NCI-H2171 (cell line): ENCODE measurements around the gene GFPT2.
A peak's percentile ranks its signal among the peaks of the same experiment; 100 is the strongest.

Experiments used
- DNase-seq: peaks from one replicate; lab custom pipeline; 2025; lab: John Stamatoyannopoulos, UW

Gene GFPT2

DNA sequence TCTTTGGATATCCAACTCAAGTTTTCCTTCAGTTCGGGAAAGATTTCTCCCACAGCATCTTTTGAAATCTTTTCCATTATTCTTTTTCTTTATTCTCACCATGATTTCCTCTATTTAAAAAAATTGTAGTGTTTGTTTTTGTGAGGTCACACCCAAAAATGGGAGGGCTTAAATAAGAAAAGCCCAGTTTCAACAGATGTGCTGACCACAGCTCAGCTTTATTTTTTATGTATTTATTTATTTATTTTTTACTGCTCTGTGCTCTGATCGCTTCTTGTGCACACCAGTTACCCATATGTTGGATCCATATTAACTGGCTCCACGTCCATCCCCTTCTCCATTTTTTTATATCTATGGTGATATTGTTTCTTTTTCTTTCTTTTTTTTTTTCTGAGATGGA, 20.3 kb downstream of the GFPT2 start:
- no peak for DNase-seq

DNA sequence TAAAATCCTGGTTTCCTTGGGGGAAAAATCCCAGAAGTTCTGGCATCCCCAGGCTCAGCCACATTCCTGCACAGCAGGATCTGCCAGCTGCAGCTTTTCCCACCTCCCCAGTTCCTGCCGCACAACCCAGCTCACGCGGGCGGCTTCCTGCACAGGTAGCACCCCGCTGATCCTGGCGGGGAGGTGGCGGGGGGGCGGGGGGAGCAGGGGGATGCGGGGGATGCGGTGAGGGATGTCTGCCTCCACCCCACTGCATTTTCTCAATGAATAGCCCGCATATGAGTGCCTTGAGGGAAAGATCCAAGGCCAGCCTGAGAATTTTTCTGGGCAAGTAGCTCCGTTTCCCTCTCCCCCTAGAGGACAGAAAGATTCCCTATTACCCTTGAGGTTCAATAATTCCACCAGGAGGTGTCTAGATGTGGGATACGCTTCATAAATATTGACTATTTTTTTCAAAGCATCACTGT, 21.1 kb downstream of the GFPT2 start:
- no peak for DNase-seq

DNA sequence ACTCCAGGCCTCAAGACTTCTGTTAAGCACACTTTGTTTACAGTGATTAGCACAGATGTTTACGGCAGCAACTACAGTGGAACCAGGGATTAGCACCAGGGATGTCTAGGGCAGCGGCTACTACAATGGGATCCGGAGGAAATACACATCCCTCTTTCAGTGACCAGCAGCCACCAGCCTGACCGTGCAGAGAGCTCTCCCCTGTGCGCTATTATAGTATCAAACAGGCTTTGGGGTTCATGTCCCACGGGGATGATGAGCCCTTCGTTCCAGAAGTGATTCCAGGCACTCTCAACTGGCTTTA, 21.5 kb downstream of the GFPT2 start:
- DNase-seq = no peak

DNA sequence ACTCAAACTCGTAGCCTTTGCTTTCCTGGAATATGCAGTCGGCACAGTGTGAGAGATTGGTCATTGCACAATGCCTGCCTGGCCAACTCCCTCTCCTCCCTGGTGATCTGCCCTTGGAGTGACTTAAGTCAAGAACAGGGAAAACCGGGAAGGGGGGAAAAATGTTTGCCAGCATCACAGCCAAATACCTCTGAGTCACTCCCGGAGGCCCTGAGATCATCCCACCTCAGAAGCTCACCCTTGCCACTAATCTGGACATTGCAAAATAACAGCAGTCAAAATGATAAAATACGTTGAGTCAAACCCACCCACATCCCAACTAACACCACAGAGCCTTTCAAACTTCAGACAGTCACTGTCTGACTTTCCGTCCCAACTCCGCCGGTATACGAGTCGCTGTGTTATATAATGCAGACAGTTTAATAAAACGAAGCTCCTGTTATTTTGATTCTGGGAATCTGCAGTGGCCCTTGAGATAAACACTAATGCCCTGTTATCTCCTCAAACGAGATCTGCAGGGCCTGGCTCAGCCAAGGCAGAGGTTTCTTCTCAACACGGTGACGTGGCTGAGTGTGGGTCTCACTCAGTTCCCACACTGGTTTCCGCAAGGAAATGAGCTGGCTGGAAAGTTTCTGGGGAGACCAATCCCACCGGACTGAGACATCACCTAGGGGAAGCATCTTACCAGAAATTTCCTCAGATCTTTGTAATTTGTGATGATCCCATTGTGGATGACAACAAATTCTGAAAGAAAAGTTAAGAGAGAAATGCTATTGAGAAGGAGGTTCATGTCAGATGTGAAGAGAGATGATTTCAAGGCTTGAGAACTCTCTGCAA, 22.1 kb downstream of the GFPT2 start:
- DNase-seq = no peak

DNA sequence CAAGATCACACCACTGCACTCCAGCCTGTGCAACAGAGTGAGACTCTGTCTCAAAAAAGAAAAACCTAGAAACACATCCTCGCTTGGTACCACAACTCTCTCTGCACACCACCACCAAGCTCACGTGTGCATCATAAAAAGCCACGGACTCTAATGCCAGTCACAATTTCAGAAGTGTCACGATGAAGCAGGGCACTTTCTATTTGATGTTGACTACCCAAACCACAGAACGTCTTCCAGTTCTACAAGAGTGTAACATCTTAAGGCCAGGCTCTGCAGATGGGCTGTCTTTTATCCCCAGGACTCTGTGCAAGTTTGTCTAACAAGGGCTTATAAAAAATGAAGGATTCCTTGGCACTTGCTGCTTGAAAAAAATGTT, 22.9 kb downstream of the GFPT2 start:
- no peak for DNase-seq

DNA sequence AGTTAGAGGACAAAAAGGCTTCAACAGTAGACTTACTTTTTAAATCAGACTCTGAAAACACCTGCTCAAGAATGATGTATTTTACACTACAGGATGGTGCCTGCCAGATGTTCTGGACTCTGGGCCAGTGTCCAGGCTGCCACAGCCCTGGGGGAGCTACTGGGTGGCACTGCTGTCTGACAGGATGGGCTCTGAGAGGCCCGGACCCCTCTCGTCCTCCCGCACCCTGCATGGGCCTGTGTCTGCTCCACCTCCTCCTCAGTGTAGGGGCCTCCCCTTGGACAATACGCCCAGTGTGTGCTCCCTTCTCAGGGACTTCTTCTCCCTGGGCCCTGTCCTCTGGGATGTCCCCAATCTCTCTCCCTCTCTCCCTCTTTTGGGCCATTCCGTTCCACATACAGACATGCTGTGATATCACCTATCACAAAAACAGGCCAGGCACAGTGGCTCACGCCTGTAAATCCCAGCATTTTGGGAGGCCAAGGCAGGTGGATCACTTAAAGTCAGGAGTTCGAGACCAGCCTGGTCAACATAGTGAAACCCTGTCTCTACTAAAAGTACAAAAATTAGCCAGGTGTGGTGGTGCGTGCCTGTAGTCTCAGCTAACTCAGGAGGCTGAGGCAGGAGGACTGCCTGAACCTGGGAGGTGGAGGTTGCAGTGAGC, 23.4 kb downstream of the GFPT2 start:
- no peak for DNase-seq

DNA sequence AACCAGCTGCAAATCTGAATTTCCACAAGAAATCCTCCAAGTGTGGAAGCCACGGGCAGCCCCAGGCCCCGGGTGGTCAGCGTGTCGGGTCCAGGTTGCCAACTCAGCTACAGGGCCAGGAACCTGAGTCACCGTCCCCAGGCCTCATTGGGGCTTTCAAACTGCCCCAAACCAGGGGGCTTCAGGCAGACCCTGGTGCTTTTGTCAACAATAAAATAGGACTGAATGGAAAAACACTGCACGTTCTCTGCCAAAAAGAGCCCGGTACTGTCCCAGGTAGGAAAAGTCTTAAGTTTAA, 24.0 kb downstream of the GFPT2 start:
- DNase-seq = no peak

DNA sequence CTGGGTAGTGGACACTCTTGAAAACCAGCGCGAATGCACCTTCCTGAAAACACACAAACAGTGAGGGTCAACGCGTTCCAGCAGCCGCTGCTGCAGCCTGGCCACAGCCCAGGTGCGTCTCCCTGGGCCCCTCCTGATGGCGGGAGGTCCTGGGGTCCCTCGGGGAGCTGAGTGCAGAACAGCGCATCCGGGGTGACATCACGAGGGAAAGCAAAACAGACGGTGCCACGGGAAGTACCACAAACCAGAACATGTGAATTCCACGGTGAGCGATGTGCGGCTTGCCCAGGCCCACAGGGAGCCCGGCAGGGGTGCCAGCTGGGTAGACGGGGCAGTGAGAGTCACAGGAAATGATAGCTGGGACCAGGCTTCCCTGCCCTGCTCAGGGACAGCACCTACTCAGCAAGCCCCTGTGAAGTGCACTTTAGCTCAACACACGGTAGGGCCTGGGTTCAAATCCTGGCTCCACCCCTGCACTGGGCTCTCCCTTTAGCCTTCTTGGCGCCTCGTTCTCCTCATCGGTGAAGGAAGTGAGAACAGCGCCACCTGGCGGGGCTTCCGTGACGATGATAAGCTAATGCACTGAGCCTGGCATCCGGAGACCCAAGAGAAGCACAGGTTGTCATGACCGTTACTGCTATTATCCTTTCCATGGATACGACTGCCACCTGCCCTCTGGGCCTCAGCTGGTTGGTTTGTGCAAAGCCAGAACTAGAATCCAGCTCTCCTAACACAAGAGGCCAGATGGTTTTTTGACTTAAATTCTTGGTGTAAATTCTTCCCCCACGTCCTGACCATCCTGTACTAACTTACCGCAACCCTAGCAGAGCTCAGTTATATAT, 24.6 kb downstream of the GFPT2 start:
- peak; percentile 29 for DNase-seq

DNA sequence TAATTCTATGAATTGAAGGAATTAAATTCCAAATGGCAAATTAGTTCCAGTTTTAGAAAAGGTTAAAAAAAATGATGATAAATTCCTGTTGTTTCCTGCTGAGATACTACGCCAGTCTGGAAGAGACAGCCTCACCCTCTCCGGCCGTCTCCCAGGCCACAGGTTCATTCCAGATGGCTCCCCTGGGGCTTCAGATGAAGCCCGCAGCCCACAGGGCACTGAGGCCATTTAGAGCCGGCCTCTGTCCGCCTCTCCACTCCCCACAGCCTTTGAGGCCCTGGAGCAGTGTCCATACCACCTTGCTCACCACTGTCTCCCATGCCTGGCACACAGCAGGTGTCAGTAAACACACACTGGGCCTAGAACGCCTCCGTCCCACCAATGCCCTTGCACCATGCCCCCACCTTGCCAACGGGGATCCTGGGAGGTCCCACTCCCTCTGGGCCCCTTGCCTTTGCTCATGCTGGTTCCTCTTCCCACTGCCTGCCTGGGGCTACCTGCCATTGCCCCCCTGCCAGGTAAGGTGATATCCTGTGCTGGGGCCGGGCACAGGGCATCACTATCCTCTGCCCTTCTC, 26.1 kb downstream of the GFPT2 start:
- DNase-seq = no peak

DNA sequence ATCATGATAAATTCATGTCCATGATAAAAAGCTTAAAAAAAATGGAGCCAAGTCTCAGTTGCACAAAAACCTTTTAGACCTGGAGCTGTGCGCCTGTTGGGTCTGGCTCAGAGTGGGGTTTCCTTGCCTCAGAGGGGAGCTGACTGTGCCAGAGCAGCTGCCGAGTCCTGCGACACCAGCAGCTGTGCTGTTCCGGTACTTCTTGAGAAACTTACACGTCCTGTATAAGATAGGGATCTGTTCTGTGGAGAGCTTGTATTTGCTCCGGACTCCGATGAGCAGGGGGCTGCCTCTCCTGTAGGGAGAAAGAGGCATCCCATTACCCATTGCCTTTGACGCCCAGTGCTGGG, 28.6 kb downstream of the GFPT2 start:
- DNase-seq = no peak

DNA sequence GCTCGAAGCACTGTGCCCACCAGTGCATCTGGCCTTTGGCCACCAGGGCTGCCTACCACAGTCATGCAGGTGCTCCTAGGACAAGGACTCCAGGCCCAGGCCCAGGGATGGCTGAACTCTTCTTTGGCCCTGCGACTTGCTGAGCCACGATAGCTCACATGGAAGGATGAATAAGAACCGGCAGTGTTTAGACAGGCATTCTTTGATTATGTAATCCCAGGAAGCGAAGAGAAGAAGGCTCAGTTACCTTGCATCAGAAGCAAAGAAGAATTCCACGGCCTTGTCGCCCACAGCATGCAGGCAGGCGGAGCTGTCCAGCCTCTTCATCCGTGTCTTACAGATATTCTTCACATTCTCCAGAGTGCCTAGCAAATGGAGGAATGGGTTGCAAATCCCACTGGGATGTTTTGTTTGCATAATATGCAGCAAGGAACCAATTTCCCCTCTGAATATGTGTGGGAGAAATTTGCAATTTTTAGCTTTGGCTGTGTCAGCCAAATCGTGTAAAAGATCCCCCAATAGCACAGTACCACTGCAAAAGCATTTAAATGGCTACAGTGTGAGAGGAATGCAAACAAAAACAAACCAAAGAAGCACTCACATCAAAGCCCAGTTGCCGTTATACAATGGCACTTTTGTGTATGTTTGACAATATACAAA, 29.1 kb downstream of the GFPT2 start:
- no peak for DNase-seq

DNA sequence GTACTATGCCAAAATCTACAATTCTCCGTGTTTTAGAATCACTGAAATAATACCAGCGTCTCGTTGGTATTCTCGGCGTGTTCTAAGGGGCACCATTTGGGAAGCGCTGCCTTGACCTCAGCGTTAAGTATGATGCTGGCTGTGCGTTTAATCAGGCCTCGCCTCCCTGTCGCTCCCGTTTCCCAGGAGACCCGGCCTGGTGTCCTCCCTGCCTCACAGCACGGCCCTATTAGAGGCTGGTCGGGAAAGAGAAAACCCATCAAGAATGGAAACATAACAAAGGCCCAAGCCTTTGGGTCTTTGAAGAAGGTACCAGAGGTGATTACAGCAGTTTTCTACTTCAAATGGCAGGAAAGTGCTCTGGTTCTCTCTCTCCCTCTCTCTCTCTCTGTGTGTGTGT, 30.0 kb downstream of the GFPT2 start:
- no peak for DNase-seq

DNA sequence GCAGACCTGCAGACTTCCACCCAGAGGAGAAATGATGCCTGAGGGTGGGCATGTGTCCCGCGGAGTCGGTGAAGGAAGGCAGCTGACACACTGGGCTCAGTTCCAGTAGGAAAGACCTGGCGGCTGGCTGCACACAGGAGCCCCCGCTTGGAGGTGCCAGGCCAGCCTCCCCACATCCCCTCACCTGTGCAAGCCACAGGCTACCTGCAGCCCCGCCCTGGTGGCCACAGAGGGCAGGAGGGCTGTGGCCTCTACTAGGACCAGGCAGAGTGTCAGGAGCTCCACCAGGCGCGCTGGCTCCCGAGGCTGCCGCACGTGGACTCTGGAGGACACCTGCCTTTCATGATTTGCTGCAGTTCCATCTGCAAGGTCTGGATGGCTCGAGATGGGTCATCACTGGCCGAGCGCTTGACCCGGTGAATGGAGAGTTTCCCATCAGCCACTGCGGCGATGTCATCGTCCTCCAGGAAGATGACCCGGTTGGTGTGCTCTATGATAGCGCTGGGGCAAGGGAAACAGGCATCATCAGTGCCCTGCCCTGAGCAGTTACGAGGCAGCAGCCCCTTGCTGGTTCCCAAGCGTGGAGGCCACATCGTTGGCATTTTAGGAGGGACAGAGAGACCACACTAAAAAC, 34.6 kb downstream of the GFPT2 start:
- DNase-seq = no peak

DNA sequence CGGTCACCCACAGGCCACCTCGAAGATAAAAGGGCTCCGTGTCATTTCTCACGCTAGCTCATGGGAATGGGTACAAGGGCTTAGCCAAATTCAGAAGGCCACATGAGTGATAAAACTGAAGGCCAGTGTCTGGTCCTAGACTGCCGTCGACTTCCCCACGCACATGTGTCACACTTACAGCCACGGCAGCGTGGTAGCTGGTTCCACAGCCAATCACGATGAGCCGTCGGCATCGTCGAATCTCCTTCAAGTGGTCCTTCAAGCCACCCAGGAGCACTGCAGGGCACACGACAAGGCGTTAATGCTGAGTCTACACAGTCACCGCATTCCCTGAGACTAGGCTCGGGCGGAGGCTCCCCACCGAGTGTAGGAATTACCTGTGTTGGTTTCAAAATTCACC, 36.5 kb downstream of the GFPT2 start:
- no peak for DNase-seq

DNA sequence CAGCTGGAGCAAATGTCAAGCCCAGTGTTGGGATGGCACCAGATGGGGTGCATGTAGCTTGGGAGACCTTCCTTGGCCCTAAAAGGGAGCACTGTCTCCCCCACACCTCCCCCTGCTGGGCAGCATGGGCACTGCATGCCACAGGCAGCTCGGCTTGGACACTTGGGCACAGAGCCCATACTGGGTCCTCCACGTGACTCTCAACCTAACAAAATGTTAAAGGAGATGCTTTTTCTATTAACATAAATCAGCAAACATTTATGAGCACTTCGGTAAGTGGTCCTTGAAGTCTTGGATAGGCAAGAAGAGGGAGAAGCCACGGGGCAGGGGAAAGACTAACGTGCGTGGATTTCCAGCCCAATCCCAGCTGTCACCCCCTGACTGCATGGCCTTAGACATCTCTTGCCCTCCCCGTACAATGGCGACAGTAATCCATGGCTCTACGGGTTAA, 37.3 kb downstream of the GFPT2 start:
- no peak for DNase-seq

DNA sequence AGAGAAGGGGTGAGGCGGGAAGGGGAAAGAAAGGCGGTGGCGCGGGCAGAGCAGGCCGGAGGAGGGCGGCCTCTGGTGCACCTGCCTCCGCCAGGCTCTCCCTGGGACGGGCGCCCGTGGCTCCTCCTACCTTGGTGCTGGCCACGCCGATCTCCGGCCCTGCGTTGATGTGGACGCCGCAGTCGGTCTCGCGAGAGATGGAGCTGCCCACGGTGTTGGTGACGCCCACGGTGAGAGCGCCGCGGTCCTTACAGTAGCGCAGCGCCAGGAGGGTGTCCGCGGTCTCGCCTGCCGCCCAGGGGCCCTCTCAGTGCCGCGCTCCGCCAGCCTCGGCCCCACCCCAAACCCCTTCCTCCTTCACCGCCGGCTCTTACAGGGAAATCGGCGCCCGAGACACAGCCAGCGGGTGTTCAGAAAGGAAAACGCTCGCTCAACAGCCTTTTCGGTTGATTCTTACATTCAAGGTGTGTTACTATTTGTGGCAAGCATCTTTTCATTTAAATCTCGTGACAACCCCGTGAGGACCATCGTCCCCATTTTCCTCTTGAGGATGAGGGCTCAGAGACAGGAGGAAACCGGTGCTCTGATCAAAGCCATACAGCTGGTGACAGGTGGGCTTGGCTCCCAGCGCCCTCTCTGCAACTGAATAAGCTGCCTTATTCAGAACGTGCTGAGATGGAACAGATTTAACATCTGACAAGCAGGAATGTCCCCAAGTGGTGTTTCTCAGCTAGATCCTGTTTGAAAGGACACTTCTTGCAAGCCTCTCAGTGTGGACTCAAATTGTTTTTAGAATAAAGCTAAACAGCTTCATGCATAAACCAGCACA, 39.2 kb downstream of the GFPT2 start:
- no peak for DNase-seq

DNA sequence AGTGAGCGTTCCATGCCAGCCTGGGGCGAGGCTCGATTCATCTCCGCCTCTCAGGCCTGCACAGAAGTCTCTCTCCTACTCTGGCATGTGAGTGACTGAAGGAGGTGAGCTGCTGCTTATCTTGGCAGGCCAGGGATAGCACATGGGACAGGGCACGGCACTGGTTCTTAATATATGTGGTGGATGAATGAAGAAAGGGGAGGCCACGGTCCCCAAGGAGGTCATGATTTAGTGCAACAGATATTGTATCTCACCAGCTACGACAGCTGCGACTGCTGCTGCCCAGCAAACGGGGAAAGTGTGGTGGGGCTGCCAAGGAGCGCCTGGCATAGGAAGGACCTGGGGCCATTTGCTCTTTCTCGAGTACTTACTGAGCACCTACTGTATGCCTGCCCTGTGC, 41.9 kb downstream of the GFPT2 start:
- DNase-seq = no peak

DNA sequence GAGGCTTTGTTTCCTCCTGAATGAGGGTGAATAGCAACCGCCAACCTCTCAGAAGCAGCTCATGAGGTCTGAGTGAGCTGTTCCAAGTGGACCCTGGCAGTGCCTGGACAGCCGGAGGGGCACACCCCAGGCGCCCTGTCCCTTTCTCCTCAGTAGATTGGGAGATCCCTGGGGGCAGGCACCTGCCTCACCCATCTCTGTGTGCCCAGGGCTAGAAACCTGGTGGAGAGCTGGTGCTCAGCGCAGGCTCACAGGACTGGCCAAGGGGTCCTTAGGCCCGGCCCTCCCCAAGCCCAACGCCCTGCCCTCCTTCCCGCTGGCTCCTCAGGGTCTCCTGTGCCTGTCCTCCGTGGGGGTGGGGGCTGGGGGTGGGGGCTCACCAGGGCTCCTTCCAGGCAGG, 46.3 kb downstream of the GFPT2 start:
- no peak for DNase-seq

DNA sequence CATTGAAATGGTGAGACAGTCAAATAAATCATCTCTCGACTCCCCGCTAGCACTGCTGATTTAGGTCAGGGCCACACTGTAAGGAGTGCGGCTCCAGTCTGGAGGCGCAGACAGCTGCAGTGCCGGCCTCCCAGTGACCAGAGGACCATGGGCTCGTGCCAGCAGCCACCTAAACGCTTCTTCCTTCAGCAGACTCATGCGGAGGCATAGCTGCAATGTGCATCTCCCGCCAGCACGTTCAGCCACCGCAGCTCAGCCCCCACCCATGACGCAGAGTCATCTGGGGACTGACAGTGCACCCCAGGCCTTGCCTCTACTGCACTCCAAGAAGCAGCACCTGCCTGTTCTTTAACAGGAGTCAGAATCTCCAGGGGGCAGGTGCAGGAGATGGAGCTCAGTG, 47.7 kb downstream of the GFPT2 start:
- no peak for DNase-seq

DNA sequence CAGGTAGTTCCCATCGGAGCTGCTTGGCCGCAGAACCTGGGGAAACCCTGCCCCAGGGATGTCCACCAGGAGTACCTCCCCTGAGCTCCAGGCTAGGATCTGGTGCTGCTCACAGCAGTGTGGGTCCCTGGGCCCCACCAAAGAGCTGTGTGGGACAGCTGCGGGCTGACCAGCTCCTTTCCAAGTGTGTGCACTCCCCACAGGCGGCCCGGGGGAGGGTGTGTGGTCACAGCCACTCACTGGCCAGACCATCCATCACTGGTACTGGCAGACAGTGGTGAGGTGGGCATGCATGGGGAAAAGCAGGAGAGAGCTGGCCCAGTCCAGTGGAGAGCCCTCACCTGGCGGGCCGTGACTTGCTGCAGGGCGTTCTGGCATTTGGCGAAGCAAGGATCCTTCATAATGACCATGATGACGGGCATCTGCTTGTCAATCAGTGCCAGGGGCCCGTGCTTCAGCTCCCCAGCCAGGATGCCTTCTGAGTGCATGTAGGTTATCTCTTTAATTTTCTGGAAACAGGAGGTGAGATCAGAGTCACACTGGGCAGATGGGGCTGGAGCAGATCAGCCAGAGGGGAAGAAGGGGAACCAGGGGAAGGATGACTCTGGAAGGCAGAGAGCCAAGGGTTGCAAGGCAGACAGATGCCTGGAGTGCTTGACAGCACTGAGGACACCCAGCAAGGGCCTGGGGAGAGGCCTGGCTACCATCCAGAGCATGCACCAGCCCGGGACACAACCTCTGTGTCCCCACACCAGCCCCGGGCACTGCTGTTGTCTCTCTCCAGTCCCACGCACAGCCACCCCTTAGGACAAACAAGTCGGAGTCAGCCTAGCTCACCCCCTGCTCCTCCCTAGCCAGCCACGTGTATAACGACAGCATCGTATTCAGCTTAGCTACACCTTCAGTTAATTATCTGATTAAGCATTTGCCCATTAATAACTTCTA, 48.4 kb downstream of the GFPT2 start:
- DNase-seq = no peak
